Type B pancreatic cell (in vitro differentiated cells): ENCODE measurements around the gene MARCHF3. TPM values are rescaled to one million over a fixed set of nuclear protein-coding genes. Genes with fewer than 3 reads are reported as not detected.

Experiments
- total RNA-seq: library from RNA; stranded (reverse); gene quantifications from 2 replicates; pipeline ENCODE4 v1.2.1, GENCODE V29; 2021; ENCODE audit warnings: low replicate concordance

Gene MARCHF3
- total RNA-seq, 1 donor from 2014 or later, result 5.9 TPM

Other genes starting within 250 kb of the MARCHF3 start
- 5.1 and 8.9 TPM in 2 replicates for gene C5orf63, start 42.9 kb upstream of the MARCHF3 start, total RNA-seq